HG02884 (cell line): ENCODE results near the gene EDEM1.

Experiments
- ATAC-seq: cut with Tn5 transposase; IDR thresholded peaks from one replicate; pipeline ENCODE4 v1.9.1; 2021; ENCODE audit warnings: mild to moderate bottlenecking, moderate library complexity; ENCODE audit not compliant: unreplicated experiment

EDEM1 gene

GRCh38 chr3:5264093-5264600 is 76.6 kb downstream of the EDEM1 start:
- no peak for ATAC-seq

GRCh38 chr3:5264896-5265770 is 77.6 kb downstream of the EDEM1 start:
- ATAC-seq = no peak

DNA sequence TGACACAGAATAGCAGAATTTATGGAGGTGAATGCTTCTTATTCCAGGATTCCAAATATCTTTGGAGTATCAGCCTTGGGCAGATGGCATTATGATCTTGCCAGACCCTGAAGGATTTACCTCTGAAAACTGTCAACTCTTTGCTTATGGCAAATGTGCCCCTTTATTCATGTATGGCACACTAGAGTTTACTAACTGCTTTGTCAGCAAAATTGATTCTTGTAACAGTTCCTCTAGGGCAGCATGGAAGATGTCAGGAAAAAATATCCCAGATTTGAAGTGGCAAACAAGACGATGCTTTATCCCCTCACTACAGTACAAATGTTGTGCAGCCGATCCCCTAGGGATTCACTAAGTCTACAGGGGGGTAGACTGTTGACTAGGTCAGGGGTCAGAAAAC is 79.7 kb downstream of the EDEM1 start:
- ATAC-seq = no peak

GRCh38 chr3:5267889-5268288 is 80.4 kb downstream of the EDEM1 start:
- ATAC-seq = no peak
